GM21737 (cell line): Measurements from ENCODE around the gene LCP2.

Experiments
- ATAC-seq: cut with Tn5 transposase; IDR thresholded peaks from one replicate; pipeline ENCODE4 v1.9.1; 2021; ENCODE audit warnings: mild to moderate bottlenecking, moderate library complexity; ENCODE audit not compliant: unreplicated experiment

The LCP2 gene

GRCh38 chr5:170297589-170298462, at the start of gene LCP2:
LCP2 (minus strand) TSS chr5:170297777; CDS start chr5:170297611, 166 bp downstream.
- peak; percentile 52 for ATAC-seq

- no peak for ATAC-seq
These were observed 49.5 kb upstream of the LCP2 start for GRCh38 chr5:170347022-170347567.

- no peak for ATAC-seq
These were observed 48.4 kb upstream of the LCP2 start for GRCh38 chr5:170345971-170346370.

- ATAC-seq, result no peak
These were observed 45.6 kb upstream of the LCP2 start for GRCh38 chr5:170343177-170343576.

GRCh38 chr5:170342153-170342725, 44.7 kb upstream of the LCP2 start:
- no peak for ATAC-seq

GRCh38 chr5:170341545-170341944, 44.0 kb upstream of the LCP2 start:
- no peak for ATAC-seq

GRCh38 chr5:170339780-170340167, 42.2 kb upstream of the LCP2 start:
- no peak for ATAC-seq

GRCh38 chr5:170338933-170339779, 41.6 kb upstream of the LCP2 start:
- ATAC-seq, result peak; percentile 73

GRCh38 chr5:170338291-170338690, 40.7 kb upstream of the LCP2 start:
- ATAC-seq, result no peak

- ATAC-seq, result no peak
These were observed 39.6 kb upstream of the LCP2 start for GRCh38 chr5:170337045-170337733.

- ATAC-seq, result no peak
These were observed 38.5 kb upstream of the LCP2 start for GRCh38 chr5:170336065-170336464.

- ATAC-seq, result no peak
These were observed 37.0 kb upstream of the LCP2 start for GRCh38 chr5:170334626-170335025.

GRCh38 chr5:170333161-170333910, 35.8 kb upstream of the LCP2 start:
- peak; percentile 46 for ATAC-seq

- no peak for ATAC-seq
These were observed 34.5 kb upstream of the LCP2 start for GRCh38 chr5:170332058-170332457.

- no peak for ATAC-seq
These were observed 33.0 kb upstream of the LCP2 start for GRCh38 chr5:170330568-170331054.

GRCh38 chr5:170329524-170329923, 31.9 kb upstream of the LCP2 start:
- ATAC-seq, result no peak

- ATAC-seq, result no peak
These were observed 30.3 kb upstream of the LCP2 start for GRCh38 chr5:170327829-170328228.

- peak; percentile 40 for ATAC-seq
These were observed 29.6 kb upstream of the LCP2 start for GRCh38 chr5:170327168-170327567.

GRCh38 chr5:170319301-170319700, 21.7 kb upstream of the LCP2 start:
- ATAC-seq, result no peak

GRCh38 chr5:170317499-170317898, 19.9 kb upstream of the LCP2 start:
- ATAC-seq, result no peak
